Measurements from ENCODE around the gene ARHGAP8.

Gene ARHGAP8

GRCh38 chr22:44847892-44848291 lies 95.5 kb downstream of the ARHGAP8 start:
- DNase-seq (ENCODE audit: low spot score), result no peak
- H3K14ac ChIP-seq (ENCODE audit: low read length), result no peak overlapping the region
- H3K9ac ChIP-seq (ENCODE audit: low read depth, low read length, poor library complexity), result peak overlapping the region; percentile 2
- WGBS, 2 donors (ENCODE audit: extremely low coverage in 2 of 2, insufficient read length in 2 of 2, insufficient replicate concordance in 1 of 2), result no CpG with 5 or more reads among the region's 18 CpGs
- H3K9me3 ChIP-seq (replicated peaks in 1 of 2; ENCODE audit: control insufficient read depth in 2 of 2, insufficient read depth in 1 of 2, low read depth in 1 of 2, low read length in 2 of 2), result no peaks in the 10 kb centered on the region
- H2BK120ac ChIP-seq (ENCODE audit: low read depth, low read length), result no peak overlapping the region
- H3K79me1 ChIP-seq (ENCODE audit: low read depth, low read length), result no peaks in the 10 kb centered on the region
- no peaks in the 10 kb centered on the region for H3K36me3 ChIP-seq (replicated peaks in 1 of 2; ENCODE audit: control insufficient read depth in 2 of 2, insufficient read depth in 2 of 2, low read length in 2 of 2)
- H2BK5ac ChIP-seq (ENCODE audit: low read length), result peak overlapping the region; percentile 67
- peak overlapping the region; percentile 42 for H3K4ac ChIP-seq (ENCODE audit: low read length)
- peak overlapping the region; percentile 50 for H2AK5ac ChIP-seq (ENCODE audit: low read depth, low read length)
- peaks cover 0 to 4% (median 0%) of the 10 kb centered on the region in 3 experiments for H3K27me3 ChIP-seq (ENCODE audit: control insufficient read depth in 3 of 3, insufficient read depth in 3 of 3, low read depth in 1 of 3, low read length in 3 of 3)
- H3K27ac ChIP-seq (replicated peaks; ENCODE audit: low read length), result no peak overlapping the region
- H3K4me3 ChIP-seq (ENCODE audit: low read length in 2 of 2), result no peak overlapping the region
- peaks cover 0 to 1% of the 10 kb centered on the region in 2 donors for H3K4me1 ChIP-seq (ENCODE audit: control insufficient read depth in 2 of 2, insufficient read depth in 1 of 2, low read depth in 1 of 2, low read length in 2 of 2)
- H2AFZ ChIP-seq (ENCODE audit: low read length), result no peak overlapping the region
- H3K4me2 ChIP-seq (ENCODE audit: insufficient read depth, low read length, poor library complexity, severe bottlenecking), result no peak overlapping the region
- no peak overlapping the region for H2BK12ac ChIP-seq (ENCODE audit: low read length)
- H4K91ac ChIP-seq (ENCODE audit: low read depth, low read length, poor library complexity), result no peak overlapping the region
- H2BK15ac ChIP-seq (ENCODE audit: low read length), result peak overlapping the region; percentile 20
- no peak overlapping the region for H3K23ac ChIP-seq (ENCODE audit: low read depth, low read length, poor library complexity)
- peak overlapping the region; percentile 67 for H3K18ac ChIP-seq (ENCODE audit: low read length)
- no peak overlapping the region for H4K8ac ChIP-seq (ENCODE audit: low read depth, low read length)

- H3K27me3 ChIP-seq (ENCODE audit: control insufficient read depth in 3 of 3, insufficient read depth in 3 of 3, low read depth in 1 of 3, low read length in 3 of 3), result peaks cover 0 to 4% (median 0%) of the 10 kb centered on the region in 3 experiments
- no peak overlapping the region for H3K4ac ChIP-seq (ENCODE audit: low read length)
- peak overlapping the region in 1 of 2 donors; percentile 39 for H3K4me3 ChIP-seq (ENCODE audit: low read length in 2 of 2)
- H3K79me1 ChIP-seq (ENCODE audit: low read depth, low read length), result no peaks in the 10 kb centered on the region
- peak overlapping the region; percentile 67 for H2BK5ac ChIP-seq (ENCODE audit: low read length)
- H3K9ac ChIP-seq (ENCODE audit: low read depth, low read length, poor library complexity), result peak overlapping the region; percentile 2
- H2BK120ac ChIP-seq (ENCODE audit: low read depth, low read length), result no peak overlapping the region
- peak overlapping the region; percentile 20 for H2BK15ac ChIP-seq (ENCODE audit: low read length)
- peaks cover 0 to 1% of the 10 kb centered on the region in 2 donors for H3K4me1 ChIP-seq (ENCODE audit: control insufficient read depth in 2 of 2, insufficient read depth in 1 of 2, low read depth in 1 of 2, low read length in 2 of 2)
- H2BK12ac ChIP-seq (ENCODE audit: low read length), result no peak overlapping the region
- no peak overlapping the region for H3K27ac ChIP-seq (replicated peaks; ENCODE audit: low read length)
- peak overlapping the region; percentile 50 for H2AK5ac ChIP-seq (ENCODE audit: low read depth, low read length)
- H4K91ac ChIP-seq (ENCODE audit: low read depth, low read length, poor library complexity), result no peak overlapping the region
- no peak for DNase-seq (ENCODE audit: low spot score)
- H2AFZ ChIP-seq (ENCODE audit: low read length), result no peak overlapping the region
- peak overlapping the region; percentile 3 for H3K14ac ChIP-seq (ENCODE audit: low read length)
- peak overlapping the region; percentile 92 for H3K23ac ChIP-seq (ENCODE audit: low read depth, low read length, poor library complexity)
- no CpG with 5 or more reads among the region's 14 CpGs for WGBS, 2 donors (ENCODE audit: extremely low coverage in 2 of 2, insufficient read length in 2 of 2, insufficient replicate concordance in 1 of 2)
- no peaks in the 10 kb centered on the region for H3K36me3 ChIP-seq (replicated peaks in 1 of 2; ENCODE audit: control insufficient read depth in 2 of 2, insufficient read depth in 2 of 2, low read length in 2 of 2)
- H3K4me2 ChIP-seq (ENCODE audit: insufficient read depth, low read length, poor library complexity, severe bottlenecking), result no peak overlapping the region
- no peak overlapping the region for H4K8ac ChIP-seq (ENCODE audit: low read depth, low read length)
- H3K18ac ChIP-seq (ENCODE audit: low read length), result peak overlapping the region; percentile 62
- H3K9me3 ChIP-seq (replicated peaks in 1 of 2; ENCODE audit: control insufficient read depth in 2 of 2, insufficient read depth in 1 of 2, low read depth in 1 of 2, low read length in 2 of 2), result no peaks in the 10 kb centered on the region
Measured at GRCh38 chr22:44848296-44848741, 95.9 kb downstream of the ARHGAP8 start.

- H2BK15ac ChIP-seq (ENCODE audit: low read length), result no peak overlapping the region
- peak overlapping the region; percentile 77 for H2BK12ac ChIP-seq (ENCODE audit: low read length)
- peak overlapping the region; percentile 2 for H3K9ac ChIP-seq (ENCODE audit: low read depth, low read length, poor library complexity)
- H3K36me3 ChIP-seq (replicated peaks in 1 of 2; ENCODE audit: control insufficient read depth in 2 of 2, insufficient read depth in 2 of 2, low read length in 2 of 2), result no peaks in the 10 kb centered on the region
- H2AK5ac ChIP-seq (ENCODE audit: low read depth, low read length), result no peak overlapping the region
- H3K9me3 ChIP-seq (replicated peaks in 1 of 2; ENCODE audit: control insufficient read depth in 2 of 2, insufficient read depth in 1 of 2, low read depth in 1 of 2, low read length in 2 of 2), result no peaks in the 10 kb centered on the region
- no peaks in the 10 kb centered on the region for H3K79me1 ChIP-seq (ENCODE audit: low read depth, low read length)
- H2BK5ac ChIP-seq (ENCODE audit: low read length), result no peak overlapping the region
- peak overlapping the region; percentile 62 for H3K18ac ChIP-seq (ENCODE audit: low read length)
- no peak overlapping the region for H2AFZ ChIP-seq (ENCODE audit: low read length)
- H3K23ac ChIP-seq (ENCODE audit: low read depth, low read length, poor library complexity), result peak overlapping the region; percentile 92
- H3K4me1 ChIP-seq (ENCODE audit: control insufficient read depth in 2 of 2, insufficient read depth in 1 of 2, low read depth in 1 of 2, low read length in 2 of 2), result peaks cover 0 to 1% of the 10 kb centered on the region in 2 donors
- no peak overlapping the region for H2BK120ac ChIP-seq (ENCODE audit: low read depth, low read length)
- no peak for DNase-seq (ENCODE audit: low spot score)
- H3K27me3 ChIP-seq (ENCODE audit: control insufficient read depth in 3 of 3, insufficient read depth in 3 of 3, low read depth in 1 of 3, low read length in 3 of 3), result peaks cover 0 to 4% (median 0%) of the 10 kb centered on the region in 3 experiments
- H3K4ac ChIP-seq (ENCODE audit: low read length), result no peak overlapping the region
- no peak overlapping the region for H3K4me2 ChIP-seq (ENCODE audit: insufficient read depth, low read length, poor library complexity, severe bottlenecking)
- no peak overlapping the region for H3K27ac ChIP-seq (replicated peaks; ENCODE audit: low read length)
- peak overlapping the region in 1 of 2 donors; percentile 39 for H3K4me3 ChIP-seq (ENCODE audit: low read length in 2 of 2)
- no peak overlapping the region for H4K8ac ChIP-seq (ENCODE audit: low read depth, low read length)
- no CpG with 5 or more reads among the region's 21 CpGs for WGBS, 2 donors (ENCODE audit: extremely low coverage in 2 of 2, insufficient read length in 2 of 2, insufficient replicate concordance in 1 of 2)
- H3K14ac ChIP-seq (ENCODE audit: low read length), result peak overlapping the region; percentile 3
- no peak overlapping the region for H4K91ac ChIP-seq (ENCODE audit: low read depth, low read length, poor library complexity)
Measured at GRCh38 chr22:44848791-44849420, 96.5 kb downstream of the ARHGAP8 start.

- Histone ChIP-seq H3K4me1 (ENCODE audit: control insufficient read depth in 2 of 2, insufficient read depth in 1 of 2, low read depth in 1 of 2, low read length in 2 of 2) (peaks cover 0 to 1% of the 10 kb centered on the region in 2 donors), H2AK5ac (ENCODE audit: low read depth, low read length) (no peak overlapping the region)
- no peak for DNase-seq (ENCODE audit: low spot score)
Measured at GRCh38 chr22:44850946-44851345, 98.6 kb downstream of the ARHGAP8 start.

More at GRCh38 chr22:44850946-44851345, 98.6 kb downstream of the ARHGAP8 start:
- no peak overlapping the region for H2BK12ac ChIP-seq (ENCODE audit: low read length)
- no peak overlapping the region for H3K27ac ChIP-seq (replicated peaks; ENCODE audit: low read length)
- H3K36me3 ChIP-seq (replicated peaks in 1 of 2; ENCODE audit: control insufficient read depth in 2 of 2, insufficient read depth in 2 of 2, low read length in 2 of 2), result no peaks in the 10 kb centered on the region
- no peak overlapping the region for H2AFZ ChIP-seq (ENCODE audit: low read length)
- no peak overlapping the region for H4K8ac ChIP-seq (ENCODE audit: low read depth, low read length)
- no peak overlapping the region for H4K91ac ChIP-seq (ENCODE audit: low read depth, low read length, poor library complexity)
- no peak overlapping the region for H3K9ac ChIP-seq (ENCODE audit: low read depth, low read length, poor library complexity)
- H3K4me3 ChIP-seq (ENCODE audit: low read length in 2 of 2), result no peak overlapping the region
- H3K4me2 ChIP-seq (ENCODE audit: insufficient read depth, low read length, poor library complexity, severe bottlenecking), result no peak overlapping the region
- no peak overlapping the region for H2BK120ac ChIP-seq (ENCODE audit: low read depth, low read length)
- no peak overlapping the region for H3K23ac ChIP-seq (ENCODE audit: low read depth, low read length, poor library complexity)
- H3K4ac ChIP-seq (ENCODE audit: low read length), result no peak overlapping the region
- no peak overlapping the region for H2BK15ac ChIP-seq (ENCODE audit: low read length)
- peaks cover 0 to 3% of the 10 kb centered on the region in 2 donors for H3K9me3 ChIP-seq (replicated peaks in 1 of 2; ENCODE audit: control insufficient read depth in 2 of 2, insufficient read depth in 1 of 2, low read depth in 1 of 2, low read length in 2 of 2)
- H3K27me3 ChIP-seq (ENCODE audit: control insufficient read depth in 3 of 3, insufficient read depth in 3 of 3, low read depth in 1 of 3, low read length in 3 of 3), result peaks cover 0 to 4% (median 0%) of the 10 kb centered on the region in 3 experiments
- H3K14ac ChIP-seq (ENCODE audit: low read length), result no peak overlapping the region
- WGBS, 2 donors (ENCODE audit: extremely low coverage in 2 of 2, insufficient read length in 2 of 2, insufficient replicate concordance in 1 of 2), result no CpG with 5 or more reads among the region's 6 CpGs
- H2BK5ac ChIP-seq (ENCODE audit: low read length), result no peak overlapping the region
- no peak overlapping the region for H3K18ac ChIP-seq (ENCODE audit: low read length)
- no peaks in the 10 kb centered on the region for H3K79me1 ChIP-seq (ENCODE audit: low read depth, low read length)

Data from neuronal stem cell (in vitro differentiated cells).